Chondrocyte (in vitro differentiated cells): ENCODE measurements around the gene EEF1E1. TPM values are rescaled to one million over a fixed set of nuclear protein-coding genes. Genes with fewer than 3 reads are reported as not detected.
A peak's percentile ranks its signal among the peaks of the same experiment; 100 is the strongest.

ENCODE experiments used
- DNase-seq: peaks from one replicate; pipeline ENCODE4 v3.0.0; 2021; ENCODE audit warnings: mixed read lengths, low spot score
- H3K27ac Mint-ChIP-seq: one replicate; pipeline ENCODE4 v1.8.0; 2021; ENCODE audit warnings: mild to moderate bottlenecking, moderate library complexity, mixed read lengths; ENCODE audit not compliant: unreplicated experiment
- H3K27me3 Mint-ChIP-seq: 2 replicates; pipeline ENCODE4 v1.8.0; 2021; ENCODE audit warnings: low read depth, mixed read lengths
- H3K36me3 Mint-ChIP-seq: 2 replicates; pipeline ENCODE4 v1.8.0; 2021; ENCODE audit warnings: low read depth, mixed read lengths
- H3K4me1 Mint-ChIP-seq: 2 replicates; pipeline ENCODE4 v1.8.0; 2021; ENCODE audit warnings: low read depth, mild to moderate bottlenecking, mixed read lengths
- H3K4me3 Mint-ChIP-seq: one replicate; pipeline ENCODE4 v1.8.0; 2021; ENCODE audit warnings: mild to moderate bottlenecking, moderate library complexity, mixed read lengths; ENCODE audit not compliant: unreplicated experiment
- H3K9me3 Mint-ChIP-seq: 2 replicates; pipeline ENCODE4 v1.8.0; 2021; ENCODE audit warnings: low read depth, mixed read lengths
- total RNA-seq: library from RNA; stranded (reverse); gene quantifications from 3 replicates; pipeline ENCODE4 v1.2.1, GENCODE V29; 2021
- TF ChIP-seq, protein P1 (sequence below): fragments of 200-600 bp; sonication (generic); IDR thresholded peaks from 2 replicates; pipeline ENCODE4 v1.5.0; 2021; ENCODE audit warnings: antibody characterized with exemption, mild to moderate bottlenecking, moderate library complexity

The EEF1E1 gene
- total RNA-seq, 1 donor from 2014 or later: 17.9 TPM

DNA sequence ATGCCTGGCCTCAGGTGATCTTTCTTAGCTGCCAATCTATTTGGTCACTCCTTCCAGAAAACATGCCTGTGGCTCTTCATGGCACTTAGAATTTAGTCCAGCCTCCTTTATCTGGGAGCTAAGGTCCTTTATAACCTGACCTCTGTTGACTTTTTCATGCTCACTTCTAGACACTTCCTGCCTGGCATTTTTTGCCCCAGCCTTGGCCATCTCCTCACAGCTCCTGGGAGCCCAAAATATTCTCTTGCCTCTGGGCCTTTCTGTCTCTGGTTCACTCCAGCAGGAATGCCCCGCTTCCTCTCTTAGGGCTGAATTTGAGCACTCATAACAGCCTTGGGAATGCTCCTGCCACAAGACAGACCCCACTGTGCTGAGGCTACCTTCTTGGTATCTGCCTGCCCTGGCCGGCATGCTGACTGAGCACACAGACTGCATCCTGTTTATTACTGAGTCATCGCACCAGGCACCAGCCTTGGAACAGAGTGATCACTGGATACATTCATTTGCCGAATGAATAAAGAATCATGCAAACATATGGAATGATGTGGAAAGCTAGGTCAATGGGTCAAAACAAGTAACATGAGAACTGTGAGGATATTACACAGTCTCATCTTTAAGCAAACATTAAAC is 5.8 kb upstream of the EEF1E1 start:
- Mint-ChIP-seq H3K9me3 (peaks cover 2% of the 10 kb centered on the region), H3K4me3 (no peak overlapping the region), H3K4me1 (peaks cover 22% of the 10 kb centered on the region), H3K27ac (peak overlapping the region; percentile 89), H3K27me3 (no peaks in the 10 kb centered on the region), H3K36me3 (no peaks in the 10 kb centered on the region)
- DNase-seq: no peak
- TF ChIP-seq, protein P1, sequence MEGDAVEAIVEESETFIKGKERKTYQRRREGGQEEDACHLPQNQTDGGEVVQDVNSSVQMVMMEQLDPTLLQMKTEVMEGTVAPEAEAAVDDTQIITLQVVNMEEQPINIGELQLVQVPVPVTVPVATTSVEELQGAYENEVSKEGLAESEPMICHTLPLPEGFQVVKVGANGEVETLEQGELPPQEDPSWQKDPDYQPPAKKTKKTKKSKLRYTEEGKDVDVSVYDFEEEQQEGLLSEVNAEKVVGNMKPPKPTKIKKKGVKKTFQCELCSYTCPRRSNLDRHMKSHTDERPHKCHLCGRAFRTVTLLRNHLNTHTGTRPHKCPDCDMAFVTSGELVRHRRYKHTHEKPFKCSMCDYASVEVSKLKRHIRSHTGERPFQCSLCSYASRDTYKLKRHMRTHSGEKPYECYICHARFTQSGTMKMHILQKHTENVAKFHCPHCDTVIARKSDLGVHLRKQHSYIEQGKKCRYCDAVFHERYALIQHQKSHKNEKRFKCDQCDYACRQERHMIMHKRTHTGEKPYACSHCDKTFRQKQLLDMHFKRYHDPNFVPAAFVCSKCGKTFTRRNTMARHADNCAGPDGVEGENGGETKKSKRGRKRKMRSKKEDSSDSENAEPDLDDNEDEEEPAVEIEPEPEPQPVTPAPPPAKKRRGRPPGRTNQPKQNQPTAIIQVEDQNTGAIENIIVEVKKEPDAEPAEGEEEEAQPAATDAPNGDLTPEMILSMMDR: no peak

DNA sequence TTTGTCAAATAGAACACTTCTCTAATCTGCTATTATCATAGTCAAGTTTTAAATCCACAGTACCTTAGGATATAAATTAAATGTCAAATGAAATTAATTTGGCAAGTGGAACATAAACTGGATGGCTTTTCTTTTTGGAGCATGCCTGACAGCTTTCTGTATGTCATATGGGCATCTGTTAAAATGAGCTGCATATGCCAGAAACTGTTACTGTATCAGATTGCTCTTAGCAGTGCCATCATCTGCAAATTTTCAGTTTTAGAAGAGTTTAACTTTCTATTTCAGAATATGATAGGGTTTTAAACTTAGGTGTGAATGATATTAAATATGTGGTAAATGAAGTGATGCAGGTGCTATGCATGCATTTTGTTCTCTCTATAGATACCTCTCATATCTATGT is 3.4 kb upstream of the EEF1E1 start:
- no peak overlapping the region for H3K4me3 Mint-ChIP-seq
- H3K4me1 Mint-ChIP-seq: peaks cover 25% of the 10 kb centered on the region
- H3K36me3 Mint-ChIP-seq: no peaks in the 10 kb centered on the region
- DNase-seq: no peak
- H3K27me3 Mint-ChIP-seq: no peaks in the 10 kb centered on the region
- H3K27ac Mint-ChIP-seq: no peak overlapping the region
- TF ChIP-seq, protein P1: no peak
- peaks cover 2% of the 10 kb centered on the region for H3K9me3 Mint-ChIP-seq

DNA sequence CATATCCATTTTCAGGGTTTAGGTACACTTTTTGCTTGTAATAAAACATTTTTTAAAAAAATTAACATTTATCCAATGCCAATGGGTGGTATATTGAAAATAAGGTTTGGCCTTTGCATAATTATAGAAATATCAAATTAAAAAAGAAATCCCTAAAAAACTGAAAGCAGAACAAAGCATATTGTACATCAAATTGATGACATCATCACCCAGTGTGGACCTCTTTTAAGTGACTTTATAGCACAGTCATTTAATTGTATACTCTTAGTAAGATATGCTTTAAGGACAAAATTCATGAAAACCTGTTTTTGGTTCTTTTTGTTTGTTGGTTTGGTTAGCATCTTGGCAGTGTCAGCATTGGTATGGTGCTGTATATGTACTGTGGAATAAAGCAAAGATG is 1.4 kb upstream of the EEF1E1 start:
- TF ChIP-seq, protein P1: no peak
- no peak for DNase-seq
- Mint-ChIP-seq H3K4me3 (no peak overlapping the region), H3K36me3 (no peaks in the 10 kb centered on the region), H3K27me3 (no peaks in the 10 kb centered on the region), H3K9me3 (peaks cover 2% of the 10 kb centered on the region), H3K4me1 (peaks cover 29% of the 10 kb centered on the region), H3K27ac (no peak overlapping the region)

DNA sequence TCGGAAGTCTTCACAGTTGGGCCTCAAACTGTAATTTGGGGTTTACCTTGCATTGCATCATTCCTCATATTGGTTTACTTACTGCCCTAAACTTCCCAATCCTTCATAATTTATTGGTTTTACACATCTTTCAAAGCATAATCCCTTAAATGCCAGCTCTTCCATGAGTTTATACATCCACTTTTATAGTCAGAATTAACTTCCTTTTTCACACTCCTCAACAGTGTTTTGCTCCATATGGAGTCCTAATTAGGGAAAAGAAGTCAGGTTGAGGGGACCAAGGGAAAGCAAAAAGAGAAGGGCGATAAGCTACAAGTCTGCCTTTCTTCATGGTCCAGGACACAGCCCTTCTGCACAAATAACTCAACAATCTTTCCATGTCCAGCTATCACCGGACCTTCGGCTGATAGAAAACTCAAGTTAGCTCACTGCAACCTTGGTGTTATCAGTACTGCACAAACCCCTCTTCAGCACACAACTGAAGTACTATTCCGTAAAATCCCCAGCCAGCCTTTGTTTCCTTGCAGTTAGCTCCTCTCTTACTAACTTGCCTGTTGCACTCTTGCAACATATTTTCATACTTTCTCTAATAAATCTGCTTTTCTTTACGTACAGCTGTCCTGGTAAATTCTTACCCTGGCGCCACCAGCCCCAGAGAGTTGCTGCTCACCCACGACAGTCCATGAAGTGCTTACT is 2.0 kb downstream of the EEF1E1 start:
- no peak overlapping the region for H3K27ac Mint-ChIP-seq
- TF ChIP-seq, protein P1: no peak
- no peaks in the 10 kb centered on the region for H3K9me3 Mint-ChIP-seq
- peaks cover 20% of the 10 kb centered on the region for H3K4me1 Mint-ChIP-seq
- peaks cover 6% of the 10 kb centered on the region for H3K36me3 Mint-ChIP-seq
- DNase-seq: no peak
- H3K27me3 Mint-ChIP-seq: no peaks in the 10 kb centered on the region
- H3K4me3 Mint-ChIP-seq: no peak overlapping the region

DNA sequence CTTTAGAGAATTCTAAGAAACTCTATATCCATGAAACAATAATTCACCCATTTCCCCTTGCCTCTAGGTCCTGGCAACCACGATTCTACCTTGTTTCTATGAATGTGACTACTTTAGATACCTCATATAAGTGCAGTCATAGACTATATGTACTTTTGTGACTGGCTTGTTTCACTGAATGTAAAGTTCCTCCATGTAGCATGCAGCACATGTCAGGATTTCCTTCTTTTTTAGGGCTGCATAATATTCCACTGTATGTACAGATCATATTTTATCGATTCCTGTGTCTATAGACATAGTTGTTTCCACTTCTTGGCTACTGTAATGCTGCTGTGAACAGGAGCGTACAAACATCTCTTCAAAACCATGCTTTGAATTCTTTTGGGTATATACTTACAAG is 11.7 kb downstream of the EEF1E1 start:
- DNase-seq: no peak
- Mint-ChIP-seq H3K9me3 (peaks cover 7% of the 10 kb centered on the region), H3K4me3 (no peak overlapping the region), H3K4me1 (peaks cover 8% of the 10 kb centered on the region), H3K27ac (no peak overlapping the region), H3K27me3 (no peaks in the 10 kb centered on the region), H3K36me3 (peaks cover 37% of the 10 kb centered on the region)
- TF ChIP-seq, protein P1: no peak
